ENCODE results near the gene SDHC.
"Not testable (repeated sequence)": the region's sequence is repeated elsewhere in the genome, so short reads cannot be mapped to it uniquely, and the experiment has no call there.

The SDHC gene

GRCh38 chr1:161374373-161374772 lies 60.2 kb downstream of the SDHC start:
- TF ChIP-seq CTCF (IDR thresholded peaks at IDR 0.05; ENCODE audit: borderline replicate concordance, control extremely low read depth, extremely low read depth, insufficient read depth, missing control alignments): no peak
- in situ Hi-C loops (cut with MboI; ENCODE audit: low sequenced_read_pairs, unreplicated experiment): loop anchor here (10.0 kb wide), 1 partner anchor 150 kb away; the partner anchor contains the start of genes APOA2 and TOMM40L
- peak; percentile 36 for DNase-seq (ENCODE audit: low spot score)

GRCh38 chr1:161378014-161378413 lies 63.8 kb downstream of the SDHC start:
- DNase-seq (ENCODE audit: low spot score): no peak
- in situ Hi-C loops (cut with MboI; ENCODE audit: low sequenced_read_pairs, unreplicated experiment): loop anchor here (10.0 kb wide), 1 partner anchor 153 kb away; the partner anchor contains the start of genes APOA2 and TOMM40L
- TF ChIP-seq CTCF (IDR thresholded peaks at IDR 0.05; ENCODE audit: borderline replicate concordance, control extremely low read depth, extremely low read depth, insufficient read depth, missing control alignments): no peak

- no peak for TF ChIP-seq CTCF (IDR thresholded peaks at IDR 0.05; ENCODE audit: borderline replicate concordance, control extremely low read depth, extremely low read depth, insufficient read depth, missing control alignments)
- DNase-seq (ENCODE audit: low spot score): no peak
- in situ Hi-C loops (cut with MboI; ENCODE audit: low sequenced_read_pairs, unreplicated experiment): loop anchor here (10.0 kb wide), 1 partner anchor 154 kb away; the partner anchor contains the start of genes APOA2 and TOMM40L
These were observed 64.9 kb downstream of the SDHC start for GRCh38 chr1:161379071-161379470.

- in situ Hi-C loops (cut with MboI; ENCODE audit: low sequenced_read_pairs, unreplicated experiment): no loop called here
- TF ChIP-seq CTCF (IDR thresholded peaks at IDR 0.05; ENCODE audit: borderline replicate concordance, control extremely low read depth, extremely low read depth, insufficient read depth, missing control alignments): no peak
- DNase-seq (ENCODE audit: low spot score): no peak
These were observed 67.5 kb downstream of the SDHC start for GRCh38 chr1:161381707-161382106.

- peak; percentile 65 for TF ChIP-seq CTCF (IDR thresholded peaks at IDR 0.05; ENCODE audit: borderline replicate concordance, control extremely low read depth, extremely low read depth, insufficient read depth, missing control alignments)
- DNase-seq (ENCODE audit: low spot score): peak; percentile 66
- in situ Hi-C loops (cut with MboI; ENCODE audit: low sequenced_read_pairs, unreplicated experiment): no loop called here
These were observed 68.2 kb downstream of the SDHC start for GRCh38 chr1:161382214-161383019.

GRCh38 chr1:161388639-161389038 lies 74.5 kb downstream of the SDHC start:
- DNase-seq (ENCODE audit: low spot score): no peak
- TF ChIP-seq CTCF (IDR thresholded peaks at IDR 0.05; ENCODE audit: borderline replicate concordance, control extremely low read depth, extremely low read depth, insufficient read depth, missing control alignments): no peak
- in situ Hi-C loops (cut with MboI; ENCODE audit: low sequenced_read_pairs, unreplicated experiment): no loop called here

GRCh38 chr1:161389158-161389557 lies 75.0 kb downstream of the SDHC start:
- in situ Hi-C loops (cut with MboI; ENCODE audit: low sequenced_read_pairs, unreplicated experiment); DNase-seq (ENCODE audit: low spot score): not testable (repeated sequence)

Data from GM13976 (cell line).